MV-4-11 (cell line): ENCODE measurements around the gene PPP1R3E.
"Not testable (repeated sequence)": the region's sequence is repeated elsewhere in the genome, so short reads cannot be mapped to it uniquely, and the experiment has no call there.

ENCODE experiments used
- DNase-seq: peaks from one replicate; lab custom pipeline; 2025; lab: John Stamatoyannopoulos, UW

The PPP1R3E gene

GRCh38 chr14:23297611-23298277, 4.9 kb downstream of the PPP1R3E start:
- DNase-seq, result no peak

- no peak for DNase-seq
Measured at GRCh38 chr14:23297096-23297495, 5.6 kb downstream of the PPP1R3E start.

- DNase-seq, result no peak
Measured at GRCh38 chr14:23296012-23296777, 6.5 kb downstream of the PPP1R3E start.

GRCh38 chr14:23294734-23295561, 7.7 kb downstream of the PPP1R3E start:
- DNase-seq, result peak; percentile 56

GRCh38 chr14:23286902-23287479, 15.7 kb downstream of the PPP1R3E start:
- no peak for DNase-seq

- DNase-seq, result peak; percentile 98
Measured at GRCh38 chr14:23286020-23286901, 16.4 kb downstream of the PPP1R3E start, which contains the start of gene HOMEZ. Gene HOMEZ, minus strand, starts transcription at chr14:23286132. Its CDS starts 180 bp downstream, at chr14:23285952.

GRCh38 chr14:23285530-23286019, 17.1 kb downstream of the PPP1R3E start:
- DNase-seq, result no peak

- no peak for DNase-seq
Measured at GRCh38 chr14:23284654-23285529, 17.8 kb downstream of the PPP1R3E start.

- no peak for DNase-seq
Measured at GRCh38 chr14:23281247-23281646, 21.4 kb downstream of the PPP1R3E start.

GRCh38 chr14:23277928-23278327, 24.7 kb downstream of the PPP1R3E start:
- not testable (repeated sequence) for DNase-seq

GRCh38 chr14:23277189-23277588, 25.5 kb downstream of the PPP1R3E start:
- no peak for DNase-seq

GRCh38 chr14:23275412-23275811, 27.2 kb downstream of the PPP1R3E start:
- DNase-seq, result no peak

- DNase-seq, result no peak
Measured at GRCh38 chr14:23269193-23269592, 33.5 kb downstream of the PPP1R3E start.

GRCh38 chr14:23260849-23261248, 41.8 kb downstream of the PPP1R3E start:
- DNase-seq, result not testable (repeated sequence)

- no peak for DNase-seq
Measured at GRCh38 chr14:23259426-23259825, 43.2 kb downstream of the PPP1R3E start.

- no peak for DNase-seq
Measured at GRCh38 chr14:23258256-23258655, 44.4 kb downstream of the PPP1R3E start.

- no peak for DNase-seq
Measured at GRCh38 chr14:23252420-23253333, 50.0 kb downstream of the PPP1R3E start.

- no peak for DNase-seq
Measured at GRCh38 chr14:23252006-23252405, 50.7 kb downstream of the PPP1R3E start.

GRCh38 chr14:23249824-23250223, 52.8 kb downstream of the PPP1R3E start:
- no peak for DNase-seq
